Aorta (tissue), 5 donors: Measurements from ENCODE around the gene ZNF630. TPM values are rescaled to one million over a fixed set of nuclear protein-coding genes. Genes with fewer than 3 reads are reported as not detected.
A peak's percentile ranks its signal among the peaks of the same experiment; 100 is the strongest.
"Not testable (repeated sequence)": the region's sequence is repeated elsewhere in the genome, so short reads cannot be mapped to it uniquely, and the experiment has no call there.

Source experiments
- ATAC-seq: fragments of 200-7000 bp; cut with Tn5 transposase; one replicate; pipeline ENCODE4 v1.9.1; 2022; ENCODE audit warnings: moderate library complexity; ENCODE audit not compliant: low FRiP score
- DNase-seq, 2 donors: peaks; one replicate each; pipeline ENCODE4 v3.0.0-alpha.2; 2020
- H3K27ac ChIP-seq, 2 donors: one replicate each; pipeline ENCODE4 v1.5.1; 2013; ENCODE audit warnings: low read length in 2 of 2, mild to moderate bottlenecking in 2 of 2, moderate library complexity in 2 of 2, control low read depth in 1 of 2, inconsistent platforms in 1 of 2, low read depth in 1 of 2
- H3K27me3 ChIP-seq, 2 donors: one replicate each; pipeline ENCODE4 v1.6.1; 2013; ENCODE audit warnings: control low read depth in 1 of 2, low read length in 1 of 2, mild to moderate bottlenecking in 1 of 2, moderate library complexity in 1 of 2; ENCODE audit not compliant: insufficient read depth in 2 of 2, control insufficient read depth in 1 of 2
- H3K36me3 ChIP-seq, 2 donors: one replicate each; pipeline ENCODE4 v1.6.1; 2013; ENCODE audit warnings: control low read depth in 1 of 2, low read length in 1 of 2, mild to moderate bottlenecking in 1 of 2; ENCODE audit not compliant: insufficient read depth in 2 of 2, control insufficient read depth in 1 of 2
- H3K4me1 ChIP-seq, 2 donors: one replicate each; pipeline ENCODE4 v1.6.1; 2013; ENCODE audit warnings: low read length in 2 of 2, control low read depth in 1 of 2, mild to moderate bottlenecking in 1 of 2, moderate library complexity in 1 of 2; ENCODE audit not compliant: insufficient read depth in 2 of 2, control insufficient read depth in 1 of 2
- H3K4me3 ChIP-seq, 2 donors: one replicate each; pipeline ENCODE4 v1.5.1; 2013; ENCODE audit warnings: low read length in 2 of 2, control low read depth in 1 of 2, mild to moderate bottlenecking in 1 of 2
- H3K9me3 ChIP-seq: one replicate; pipeline ENCODE4 v1.6.1; 2013; ENCODE audit warnings: mild to moderate bottlenecking, low read length; ENCODE audit not compliant: control insufficient read depth
- WGBS, 2 donors: extraction: QIAGEN DNeasy Blood & Tissue Kit; methylation state at CpG; one replicate each; pipeline ENCODE4 v1.1.7; 2013; 5-methylcytosine and 5-hydroxymethylcytosine counted together
- intact Hi-C, 2 donors: fragments of 100-400 bp; cut with DNase I; formaldehyde crosslinking; loops; one replicate each; pipeline versions ENCODE4 v1.14.2 to v1.15.0; 2022
- polyA plus RNA-seq, 2 donors: library from polyadenylated mRNA; stranded (reverse); fragments of 200-250 nt; gene quantifications; one replicate each; pipeline ENCODE4 v1.2.3, GENCODE V29; 2013
- total RNA-seq, 2 donors: library from RNA; stranded (reverse); fragmentation: NEBNext Ultra II Directional; extraction: Animal tissue kit (Norgen Biotek cat#: 25700); gene quantifications; one replicate each; pipeline ENCODE4 v1.2.1, GENCODE V29; 2021
- donor health status: healthy with polysubstance abuse.
- donor health status: Bipolar disorder and iron deficiency.
- donor health status: DM: no; HTN: no; CAD: no.
- donor health status: DM: no; HTN: no; CAD: no.
- donor health status: DM: yes; HTN: yes; CAD: no.

Gene ZNF630
- total and polyA plus RNA-seq, 4 donors = 4.4 to 7.7 (median 4.9) TPM

DNA sequence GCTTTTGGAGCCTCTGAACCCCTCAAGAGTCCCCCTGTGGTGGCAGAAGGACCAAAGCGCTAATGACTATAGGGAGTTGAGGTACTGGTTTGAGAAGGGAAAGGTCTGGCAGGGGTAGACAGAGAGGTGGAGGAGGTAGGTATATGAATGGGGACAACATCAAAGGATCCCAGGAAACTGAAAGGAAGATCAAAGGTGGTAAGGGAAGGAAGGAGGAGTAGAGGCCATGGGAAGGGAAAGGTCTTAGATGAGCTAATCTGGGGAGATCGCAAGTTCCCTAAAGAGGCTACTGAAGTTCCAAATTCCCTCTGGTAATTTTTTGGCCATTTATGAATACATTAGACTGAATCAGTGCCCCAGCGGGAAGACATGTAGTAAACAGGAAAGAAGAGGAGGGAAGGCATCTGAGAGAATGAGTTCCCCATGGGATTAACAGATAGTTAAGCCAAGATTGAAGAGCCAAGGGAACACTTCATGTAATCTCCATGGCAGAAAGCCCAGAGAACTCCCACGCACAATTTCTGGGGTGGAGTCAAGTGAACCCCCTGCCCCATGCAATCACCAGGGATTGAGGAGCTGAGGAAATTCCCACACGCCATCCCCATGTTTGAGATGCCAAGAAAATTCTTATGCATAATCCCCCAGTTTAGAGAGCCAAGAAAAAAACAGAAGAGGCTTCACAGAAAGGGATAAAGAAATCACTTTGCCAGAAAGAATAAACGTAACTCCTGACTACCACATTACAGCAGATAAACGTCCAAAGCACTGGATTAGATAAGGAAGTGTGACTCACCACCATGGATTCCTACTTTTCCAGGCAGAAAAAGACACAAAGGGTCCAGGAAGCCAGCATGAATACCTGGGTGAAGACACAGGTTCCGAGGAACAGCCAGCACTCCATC, 25.8 kb downstream of the ZNF630 start:
- Histone ChIP-seq H3K4me3 (no peak overlapping the region), H3K9me3 (no peaks in the 10 kb centered on the region), H3K27me3 (no peaks in the 10 kb centered on the region), H3K36me3 (no peaks in the 10 kb centered on the region), H3K27ac (no peak overlapping the region), H3K4me1 (no peaks in the 10 kb centered on the region)
- ATAC-seq (peak; percentile 29), DNase-seq (no peak)
- intact Hi-C loops = no loop called here
- 47 to 53% methylated on average over 8 of the region's 8 CpGs for WGBS, 2 donors

GRCh38 chrX:48043056-48043455, 28.4 kb downstream of the ZNF630 start:
- intact Hi-C loops = no loop called here
- 52 to 68% methylated on average over 4 of the region's 4 CpGs for WGBS, 2 donors
- no peaks in the 10 kb centered on the region for H3K4me1 ChIP-seq
- no peaks in the 10 kb centered on the region for H3K27me3 ChIP-seq
- no peak for DNase-seq
- H3K36me3 ChIP-seq = no peaks in the 10 kb centered on the region
- no peak overlapping the region for H3K27ac ChIP-seq
- no peak overlapping the region for H3K4me3 ChIP-seq
- no peak for ATAC-seq
- no peaks in the 10 kb centered on the region for H3K9me3 ChIP-seq

DNA sequence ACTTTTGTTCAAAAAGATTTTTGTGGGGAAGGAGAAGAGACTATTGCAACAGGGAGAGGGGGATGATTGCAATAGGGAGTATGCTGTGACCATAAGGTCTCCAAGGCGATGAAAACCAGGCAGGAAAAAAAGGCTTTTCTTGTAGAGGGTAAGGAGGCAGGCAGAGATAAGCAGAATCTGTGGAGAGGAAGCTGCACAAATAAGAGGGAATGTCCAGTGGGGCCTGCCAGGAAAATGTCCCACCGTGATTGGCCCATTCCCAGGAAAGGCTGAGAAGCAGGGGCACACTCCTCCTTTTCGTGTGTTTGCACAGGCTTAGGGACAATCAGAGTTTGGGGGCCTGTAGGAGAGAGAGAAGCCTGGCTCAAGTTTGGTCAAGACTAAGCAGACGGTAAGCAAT, 35.5 kb downstream of the ZNF630 start:
- no peaks in the 10 kb centered on the region for H3K36me3 ChIP-seq
- no peak overlapping the region for H3K27ac ChIP-seq
- no peaks in the 10 kb centered on the region for H3K27me3 ChIP-seq
- H3K4me1 ChIP-seq = no peaks in the 10 kb centered on the region
- ATAC-seq (no peak), DNase-seq (no peak)
- H3K4me3 ChIP-seq = no peak overlapping the region
- 44 to 50% methylated on average over 4 of the region's 4 CpGs for WGBS, 2 donors
- intact Hi-C loops = no loop called here
- H3K9me3 ChIP-seq = no peaks in the 10 kb centered on the region

GRCh38 chrX:48030641-48031173, 40.7 kb downstream of the ZNF630 start:
- DNase-seq, H3K9me3 ChIP-seq, ATAC-seq, intact Hi-C loops, H3K36me3 ChIP-seq, H3K4me1 ChIP-seq, H3K27me3 ChIP-seq, H3K4me3 ChIP-seq, H3K27ac ChIP-seq: not testable (repeated sequence)
- WGBS, 2 donors = 66 to 76% methylated on average over 10 of the region's 10 CpGs

DNA sequence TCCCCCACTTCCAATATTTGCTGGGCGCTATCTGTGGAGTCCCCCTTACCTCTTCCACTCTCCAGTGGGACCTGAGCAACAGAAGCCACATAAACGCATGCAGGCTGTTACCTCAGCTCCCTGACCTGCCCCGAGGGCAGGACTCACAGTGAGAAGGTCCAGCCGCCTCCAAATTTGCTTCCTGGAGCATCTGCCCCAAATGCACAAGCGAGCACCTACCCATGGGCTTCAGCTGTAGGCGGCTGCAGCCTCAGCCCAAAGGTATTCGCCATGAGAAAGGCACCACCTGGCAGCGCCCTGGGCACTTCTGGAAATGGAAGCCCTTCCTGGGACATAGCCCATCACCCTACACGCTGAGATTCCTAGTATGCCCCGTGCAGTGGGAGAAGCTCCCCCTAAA, 41.2 kb downstream of the ZNF630 start:
- WGBS, 2 donors = 76 to 90% methylated on average over 10 of the region's 10 CpGs
- Histone ChIP-seq H3K4me1 (no peaks in the 10 kb centered on the region), H3K36me3 (no peaks in the 10 kb centered on the region), H3K27ac (no peak overlapping the region), H3K9me3 (no peaks in the 10 kb centered on the region), H3K4me3 (no peak overlapping the region), H3K27me3 (no peaks in the 10 kb centered on the region)
- ATAC-seq = no peak
- intact Hi-C loops = no loop called here
- no peak for DNase-seq

- no peaks in the 10 kb centered on the region for H3K4me1 ChIP-seq
- intact Hi-C loops = loop anchor here (5.0 to 10.0 kb wide), 5 partner anchors 176 to 833 kb away; partner anchors contain the start of genes UBA1 (in 2 of the 2), ZNF81 (in 2 of the 2), ELK1 (in 1 of the 2) and UXT (in 1 of the 2)
- WGBS, 2 donors = 87 to 95% methylated on average over 8 of the region's 8 CpGs
- DNase-seq (no peak), ATAC-seq (no peak)
- H3K36me3 ChIP-seq = no peaks in the 10 kb centered on the region
- no peak overlapping the region for H3K27ac ChIP-seq
- no peaks in the 10 kb centered on the region for H3K9me3 ChIP-seq
- H3K27me3 ChIP-seq = no peaks in the 10 kb centered on the region
- H3K4me3 ChIP-seq = no peak overlapping the region
Measured at GRCh38 chrX:48028091-48028490, 43.3 kb downstream of the ZNF630 start.

DNA sequence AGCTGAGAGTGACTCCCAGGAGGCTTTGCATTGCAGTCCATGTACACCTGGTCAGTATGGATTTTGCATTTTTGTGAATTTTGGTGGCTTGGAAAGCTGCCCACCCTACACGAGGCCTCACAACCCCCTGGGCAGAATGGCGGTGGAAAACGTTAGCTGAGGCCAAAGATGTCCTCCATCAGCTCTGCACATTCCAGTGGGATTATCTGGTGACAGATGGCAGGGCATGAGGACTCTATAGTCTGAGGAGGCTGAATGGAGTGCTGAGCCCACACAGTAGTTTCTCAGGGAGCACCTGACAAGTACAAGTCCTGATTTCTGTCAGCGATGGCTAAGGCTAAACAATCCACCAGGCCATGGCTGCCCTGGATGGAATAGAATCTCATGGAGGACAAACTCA, 43.9 kb downstream of the ZNF630 start:
- WGBS, 2 donors = 58 to 60% methylated on average over 3 to 4 of the region's 4 CpGs

DNA sequence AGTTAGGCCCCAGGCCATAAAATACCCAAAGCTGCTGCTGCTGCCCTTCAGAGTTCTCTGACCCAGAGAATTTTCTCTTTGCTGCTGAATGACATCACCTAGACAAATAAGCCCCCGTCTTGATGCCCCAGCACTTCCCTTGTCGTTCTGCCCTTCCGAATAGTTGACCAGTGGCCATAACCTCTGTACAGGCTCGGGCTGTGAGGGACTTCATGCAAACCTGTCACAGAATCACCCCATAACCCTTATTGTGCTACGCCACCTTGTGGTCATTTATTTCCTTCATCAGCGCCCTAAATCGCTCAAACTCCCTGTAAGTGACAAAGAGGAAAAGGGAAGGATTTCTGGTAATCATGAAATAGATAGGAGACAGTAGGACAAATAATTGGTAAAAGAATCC, 45.9 kb downstream of the ZNF630 start:
- DNase-seq = no peak
- Histone ChIP-seq H3K27ac (no peak overlapping the region), H3K4me3 (no peak overlapping the region), H3K9me3 (no peaks in the 10 kb centered on the region), H3K36me3 (no peaks in the 10 kb centered on the region), H3K4me1 (no peaks in the 10 kb centered on the region), H3K27me3 (no peaks in the 10 kb centered on the region)
- ATAC-seq = peak; percentile 47
- intact Hi-C loops = loop anchor here (5.0 to 10.0 kb wide), 5 partner anchors 173 to 831 kb away; partner anchors contain the start of genes UBA1 (in 2 of the 2), ZNF81 (in 2 of the 2), ELK1 (in 1 of the 2) and UXT (in 1 of the 2)
- WGBS, 2 donors = 1 to 11% methylated on average over 7 of the region's 7 CpGs

More for the DNA sequence above, 43.9 kb downstream of the ZNF630 start:
- not testable (repeated sequence) for ATAC-seq, H3K9me3 ChIP-seq, H3K4me3 ChIP-seq, DNase-seq, H3K27me3 ChIP-seq, H3K4me1 ChIP-seq, H3K36me3 ChIP-seq, H3K27ac ChIP-seq
- intact Hi-C loops = loop anchor here (5.0 to 10.0 kb wide), 5 partner anchors 175 to 833 kb away; partner anchors contain the start of genes UBA1 (in 2 of the 2), ZNF81 (in 2 of the 2), ELK1 (in 1 of the 2) and UXT (in 1 of the 2)
